Stimulated activated CD4-positive, alpha-beta T cell treated with anti-CD3 and anti-CD28 coated beads, Interleukin-2, amount 100 ng/mL, for 48 hours (primary cell): Measurements from ENCODE around the gene SPAG8.

ENCODE experiments used
- DNase-seq, 2 donors: peaks; one replicate each; pipeline ENCODE4 v3.0.0-alpha.2; 2020

The SPAG8 gene

GRCh38 chr9:35771534-35771933 lies 40.5 kb downstream of the SPAG8 start:
- DNase-seq = no peak

GRCh38 chr9:35771075-35771433 lies 41.0 kb downstream of the SPAG8 start:
- no peak for DNase-seq

- DNase-seq = no peak
These were observed 42.3 kb downstream of the SPAG8 start for GRCh38 chr9:35769763-35770162.

- no peak for DNase-seq
These were observed 44.6 kb downstream of the SPAG8 start for GRCh38 chr9:35767458-35767857.

- no peak for DNase-seq
These were observed 45.1 kb downstream of the SPAG8 start for GRCh38 chr9:35766997-35767396.

GRCh38 chr9:35763803-35764202 lies 48.3 kb downstream of the SPAG8 start:
- no peak for DNase-seq

GRCh38 chr9:35763181-35763580 lies 48.9 kb downstream of the SPAG8 start:
- no peak for DNase-seq

GRCh38 chr9:35760651-35761050 lies 51.4 kb downstream of the SPAG8 start:
- DNase-seq = no peak

GRCh38 chr9:35759795-35760194 lies 52.3 kb downstream of the SPAG8 start:
- no peak for DNase-seq
